ENCODE measurements around the gene GNAL.
"Not testable (repeated sequence)": the region's sequence is repeated elsewhere in the genome, so short reads cannot be mapped to it uniquely, and the experiment has no call there.

GNAL gene

DNA sequence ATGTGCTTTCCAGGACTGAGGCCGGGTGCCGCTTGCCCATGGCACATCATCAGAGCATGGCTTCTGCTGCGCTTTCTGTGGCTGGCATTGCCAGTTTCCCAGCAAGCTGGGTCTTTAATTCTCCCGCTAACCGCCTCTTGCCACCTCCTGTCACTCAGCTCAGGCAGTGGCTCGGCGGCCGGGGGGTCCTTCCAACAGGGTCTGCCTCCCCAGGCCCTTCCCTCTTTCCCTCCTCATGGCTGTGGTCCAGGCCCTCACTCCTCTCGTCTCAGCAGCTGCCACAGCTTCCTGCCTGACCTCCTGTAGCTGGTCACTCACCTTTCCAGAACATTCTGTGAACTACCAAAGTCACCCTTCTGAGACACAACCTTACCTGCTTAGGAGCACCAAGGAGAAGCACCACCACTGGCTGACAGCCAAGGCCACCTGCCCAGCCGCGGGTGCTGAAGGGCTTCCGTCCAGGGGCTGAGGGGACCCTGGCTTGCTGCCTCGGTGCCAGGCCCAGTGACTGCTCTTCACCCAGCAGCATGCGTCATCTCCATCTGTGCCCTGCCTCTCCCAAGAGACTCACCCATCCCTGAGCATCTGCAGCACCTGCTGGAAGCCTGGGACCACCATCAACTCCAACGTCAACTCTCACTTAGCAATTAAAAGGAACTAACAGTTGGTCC, 184.7 kb downstream of the GNAL start:
- no peak for DNase-seq (ENCODE audit: low read depth in 2 of 2)

DNA sequence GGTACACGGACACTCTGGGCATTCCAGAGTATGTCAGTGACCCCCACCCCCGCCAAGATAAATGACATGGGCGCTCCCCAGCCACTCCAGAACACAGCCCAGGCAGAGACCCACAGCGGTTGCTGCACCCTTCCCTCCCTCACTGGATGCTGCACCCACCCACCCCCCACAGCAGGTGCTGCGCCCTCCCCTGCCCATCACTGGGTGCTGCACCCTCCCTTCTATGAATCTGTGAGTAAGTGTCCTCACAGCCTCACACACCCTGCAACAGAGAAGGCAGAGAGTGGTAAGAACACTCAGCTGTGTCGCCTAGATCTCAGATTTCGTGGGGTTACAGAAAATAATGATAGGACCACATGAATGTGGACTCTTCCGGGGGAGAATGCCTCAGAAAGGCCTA, 185.6 kb downstream of the GNAL start:
- no peak for DNase-seq (ENCODE audit: low read depth in 2 of 2)

DNA sequence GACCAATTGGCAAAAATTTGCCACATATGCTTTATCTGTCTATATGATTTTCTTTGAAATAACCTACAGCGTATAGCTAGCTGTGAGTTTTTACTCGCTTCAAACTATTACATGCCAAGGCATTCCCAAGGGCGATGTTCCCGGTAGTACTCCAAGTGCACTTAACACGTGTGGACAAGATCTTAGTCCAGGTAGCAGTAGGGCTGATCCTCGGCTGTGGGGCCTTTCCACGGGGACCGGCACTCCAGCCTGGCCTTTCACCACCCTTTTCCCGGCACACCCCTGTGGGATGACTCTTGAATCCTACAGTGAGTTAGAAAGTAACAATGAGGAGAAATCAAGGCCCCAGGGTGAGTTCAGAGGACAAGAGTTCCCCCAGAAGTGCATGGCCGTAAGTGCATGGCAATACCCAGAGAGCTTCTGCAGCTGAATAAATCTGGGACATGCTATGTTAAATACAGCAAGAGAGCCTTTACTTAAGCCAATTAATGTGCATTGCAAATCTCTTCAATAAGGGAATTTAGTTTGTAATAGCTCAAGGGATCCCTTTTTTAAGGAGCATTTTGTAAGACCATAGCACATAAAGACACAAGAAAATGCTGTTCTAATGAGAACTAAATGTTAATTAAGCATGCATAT, 188.6 kb downstream of the GNAL start:
- DNase-seq (ENCODE audit: low read depth in 2 of 2), result no peak

DNA sequence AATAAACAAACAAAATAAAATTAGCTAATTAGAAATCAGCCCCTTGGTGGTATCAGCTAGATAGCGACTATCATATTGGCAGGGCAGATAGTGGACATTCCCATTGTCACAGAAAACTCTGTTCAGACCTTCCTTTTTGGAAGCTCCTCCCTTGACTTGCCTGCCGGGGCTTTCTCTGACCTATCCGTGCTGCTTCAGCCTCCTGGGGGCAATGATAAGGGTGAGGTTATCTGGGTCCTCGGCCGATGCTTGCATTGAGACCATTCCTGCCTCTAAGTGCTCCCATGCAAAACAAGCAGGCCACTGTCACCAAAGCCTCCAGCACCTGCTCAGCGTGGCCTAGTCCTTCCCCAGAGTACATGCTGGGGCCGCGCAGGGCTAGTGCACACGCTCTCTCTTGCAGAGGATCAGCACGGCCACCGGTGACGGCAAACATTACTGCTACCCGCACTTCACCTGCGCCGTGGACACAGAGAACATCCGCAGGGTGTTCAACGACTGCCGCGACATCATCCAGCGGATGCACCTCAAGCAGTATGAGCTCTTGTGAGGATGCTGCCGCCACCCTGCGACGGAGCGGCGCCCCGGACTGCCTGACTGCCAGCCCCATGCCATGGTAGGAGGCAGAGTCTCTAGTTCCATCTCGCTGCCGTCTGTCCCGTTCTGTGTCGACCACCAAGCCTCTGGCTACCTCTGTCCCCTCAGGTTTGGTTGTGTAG, 191.7 kb downstream of the GNAL start:
- DNase-seq (ENCODE audit: low read depth in 2 of 2), result no peak

DNA sequence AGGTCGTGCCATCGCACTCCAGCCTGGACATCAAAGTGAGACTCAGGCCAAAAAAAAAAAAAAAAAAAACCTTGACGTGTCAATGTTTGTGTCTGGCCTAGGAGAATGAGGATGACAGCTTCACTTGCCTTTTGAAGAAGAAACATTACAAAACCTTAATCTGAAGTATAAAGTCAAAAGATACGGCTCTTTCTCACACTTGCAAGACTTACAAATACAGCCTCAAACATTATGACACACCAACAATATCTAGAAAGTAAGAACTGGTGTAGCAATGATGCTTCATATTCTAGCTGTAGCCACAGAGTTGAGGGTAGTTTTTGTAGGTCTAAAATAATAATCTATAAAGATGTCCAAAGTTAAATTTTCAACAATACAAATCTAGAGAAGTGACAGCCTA, 193.6 kb downstream of the GNAL start:
- DNase-seq (ENCODE audit: low read depth in 2 of 2), result no peak

DNA sequence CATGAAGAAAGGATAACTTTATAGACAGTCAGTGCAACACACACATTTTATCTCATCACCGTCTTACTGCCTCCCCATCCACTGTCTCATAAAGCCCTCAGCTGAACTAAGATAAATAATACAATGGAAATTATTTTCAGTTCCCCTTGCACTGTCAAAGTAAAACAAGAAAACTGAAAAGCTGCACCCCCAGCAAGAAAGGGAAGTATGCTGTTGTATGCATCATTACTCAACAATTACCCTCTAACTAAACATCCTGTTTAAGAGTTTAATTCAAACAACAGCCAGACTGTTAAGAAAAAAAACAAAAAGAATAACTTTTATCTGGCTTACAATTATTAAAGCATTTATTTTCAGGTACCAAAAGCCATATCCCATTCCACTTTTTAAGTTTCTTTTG, 194.1 kb downstream of the GNAL start:
- no peak for DNase-seq (ENCODE audit: low read depth in 2 of 2)

DNA sequence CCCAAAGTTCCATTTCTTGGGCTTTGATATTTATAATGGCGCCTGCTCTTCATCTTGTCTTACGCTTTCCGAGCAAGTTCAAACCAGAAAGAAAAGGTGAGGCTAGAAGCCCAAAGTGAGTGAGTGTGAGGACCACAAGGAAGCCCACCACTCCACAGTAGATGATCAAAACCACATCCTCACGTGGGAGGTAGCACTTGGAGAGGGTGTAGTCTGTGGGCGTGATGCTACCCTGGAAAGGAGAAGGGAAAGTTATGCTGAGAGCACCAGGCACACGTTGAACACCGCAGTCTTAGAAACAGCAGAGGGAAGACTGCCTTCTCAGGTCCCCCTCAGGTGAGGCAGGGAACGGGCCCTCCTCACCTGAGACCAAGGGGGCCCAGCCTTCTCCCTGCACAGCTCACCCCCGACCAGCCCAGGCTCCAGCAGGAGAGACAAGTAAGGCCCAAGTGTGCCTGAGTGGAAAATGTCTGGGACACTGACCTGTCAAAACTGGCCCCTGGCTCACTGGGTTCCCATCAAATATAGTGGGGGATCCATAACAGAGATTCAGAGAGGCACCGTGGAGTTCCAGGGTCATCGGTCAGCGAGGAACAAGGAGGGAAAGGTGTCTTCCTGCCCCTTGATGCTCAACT, 195.4 kb downstream of the GNAL start:
- DNase-seq (ENCODE audit: low read depth in 2 of 2), result no peak

DNA sequence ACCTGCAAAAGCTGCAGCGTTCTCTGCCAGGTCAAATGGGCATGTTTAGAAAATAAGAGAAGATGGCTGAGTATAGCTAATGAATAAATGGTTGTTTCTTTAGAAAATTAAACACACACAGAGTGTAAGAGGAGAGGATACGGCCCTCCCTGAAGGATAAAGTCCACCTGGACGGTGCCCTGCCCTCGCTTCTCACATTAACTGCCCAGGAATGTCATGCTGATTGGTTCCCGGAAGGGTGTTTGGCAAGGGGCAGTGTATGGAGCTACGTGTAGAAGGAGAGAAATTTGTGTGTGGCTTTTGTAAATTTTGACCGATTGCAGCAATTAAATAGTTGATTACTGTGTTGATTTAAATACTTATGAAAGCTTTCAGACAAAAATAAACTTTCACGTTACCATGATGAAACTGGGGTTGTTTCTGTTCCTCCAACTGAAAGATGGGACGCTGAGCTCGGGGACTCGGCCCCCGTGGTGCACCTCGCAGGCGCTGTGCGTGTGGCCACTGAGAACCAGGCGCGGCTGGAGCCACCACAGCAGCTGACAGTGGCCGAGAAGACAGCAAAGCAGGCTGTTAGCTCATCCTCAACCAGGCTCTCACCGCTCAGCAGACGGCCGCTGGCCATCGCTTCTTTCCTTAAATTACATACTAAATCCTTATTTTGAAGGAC, 196.3 kb downstream of the GNAL start:
- DNase-seq (ENCODE audit: low read depth in 2 of 2), result no peak

DNA sequence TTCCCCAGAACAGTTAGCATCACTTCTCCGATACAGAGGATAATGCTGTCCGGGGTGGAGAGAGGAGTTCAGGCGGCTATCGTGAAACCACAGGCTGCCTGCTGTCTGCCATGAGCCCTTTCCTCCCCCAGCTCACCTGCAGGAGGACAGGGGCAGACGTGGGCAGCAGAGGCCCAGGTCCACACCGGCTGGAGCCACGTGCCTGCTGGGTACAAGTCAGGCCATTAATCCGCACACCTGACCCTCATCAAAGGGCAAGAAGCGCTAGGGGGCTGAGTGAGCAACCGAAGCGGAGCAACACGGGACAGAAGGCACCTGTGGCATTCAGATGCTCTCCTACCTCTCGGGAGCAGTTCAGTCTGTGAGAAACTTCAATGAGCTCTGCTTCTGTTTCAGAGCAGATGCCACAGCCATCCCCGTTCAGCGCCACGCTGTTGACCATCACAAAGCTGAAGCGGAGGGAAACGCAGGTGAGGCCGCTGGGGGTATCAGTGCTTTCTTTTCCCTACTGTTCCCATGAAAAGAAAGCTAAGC, 197.6 kb downstream of the GNAL start:
- DNase-seq (ENCODE audit: low read depth in 2 of 2), result no peak

DNA sequence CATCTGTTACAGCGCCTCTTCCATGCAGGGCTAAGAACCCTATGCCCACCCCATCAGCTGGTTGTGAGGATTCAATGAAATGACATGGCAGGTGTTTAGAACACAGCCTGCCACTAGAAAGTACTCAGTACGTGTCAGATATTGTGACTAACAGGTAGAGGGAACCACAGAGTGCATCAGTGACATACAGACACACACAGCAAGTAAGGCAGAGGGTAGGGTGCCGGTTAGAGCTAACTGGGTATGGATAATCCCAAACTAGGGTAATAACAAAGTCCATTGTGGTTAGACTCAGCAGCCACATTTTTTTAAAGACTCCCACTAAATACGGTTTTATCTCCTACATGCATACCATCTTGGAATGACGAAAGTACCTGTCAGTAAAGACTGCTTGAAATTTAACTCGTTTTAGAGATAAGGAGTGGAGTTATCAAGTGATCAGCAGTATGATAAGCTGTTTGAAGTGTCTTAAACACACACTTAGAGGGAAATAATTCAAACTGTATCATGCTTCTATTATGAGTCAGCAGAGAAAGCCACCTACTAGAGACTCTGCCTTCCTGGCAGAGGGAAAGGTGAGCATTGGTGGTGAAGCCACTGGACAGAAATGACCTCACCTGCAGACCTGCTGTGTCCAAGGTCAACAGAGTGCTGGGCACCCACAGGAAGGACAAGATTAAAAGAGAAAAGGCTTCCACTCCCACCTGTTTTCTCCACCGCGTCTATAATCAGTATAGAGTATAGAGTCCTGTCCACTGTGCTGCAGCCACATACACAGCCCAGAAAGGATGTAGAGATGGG, 198.5 kb downstream of the GNAL start:
- DNase-seq (ENCODE audit: low read depth in 2 of 2), result no peak

DNA sequence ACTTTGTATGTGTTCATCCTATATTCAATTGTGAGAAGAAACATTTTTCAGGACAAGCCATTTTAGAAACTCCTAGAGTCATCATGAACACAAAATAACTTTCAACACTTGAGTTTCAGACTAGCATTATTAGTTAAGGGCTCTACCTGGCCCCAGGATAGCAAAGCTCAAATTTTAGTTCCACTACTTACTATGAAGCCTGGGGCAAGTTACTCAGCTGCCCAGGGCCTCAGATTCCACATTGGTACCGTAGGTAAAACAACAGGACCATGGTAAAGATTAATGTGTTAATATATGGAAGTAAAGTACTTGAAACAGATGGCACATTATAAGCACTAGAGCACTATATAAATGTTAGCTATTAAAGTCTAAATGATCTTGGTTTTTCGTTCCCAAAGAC, 199.7 kb downstream of the GNAL start:
- no peak for DNase-seq (ENCODE audit: low read depth in 2 of 2)

DNA sequence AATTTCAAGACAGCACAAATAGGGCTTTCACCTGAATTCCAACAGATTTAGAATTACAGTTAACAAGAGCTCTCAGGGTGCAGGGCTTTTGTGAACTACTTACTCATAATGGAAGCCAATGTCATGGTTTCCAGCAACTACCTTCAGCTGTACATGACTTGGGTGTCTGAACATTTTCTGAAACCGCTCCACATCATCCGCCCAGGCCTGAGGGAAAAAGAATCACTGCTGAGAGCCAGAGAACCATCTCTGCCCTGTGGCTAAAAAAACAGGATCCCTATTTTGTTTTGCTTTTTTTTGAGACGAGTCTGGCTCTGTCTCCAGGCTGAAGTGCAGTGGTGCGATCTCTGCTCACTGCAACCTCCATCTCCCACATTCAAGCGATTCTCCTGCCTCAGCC, 200.2 kb downstream of the GNAL start:
- no peak for DNase-seq (ENCODE audit: low read depth in 2 of 2)

DNA sequence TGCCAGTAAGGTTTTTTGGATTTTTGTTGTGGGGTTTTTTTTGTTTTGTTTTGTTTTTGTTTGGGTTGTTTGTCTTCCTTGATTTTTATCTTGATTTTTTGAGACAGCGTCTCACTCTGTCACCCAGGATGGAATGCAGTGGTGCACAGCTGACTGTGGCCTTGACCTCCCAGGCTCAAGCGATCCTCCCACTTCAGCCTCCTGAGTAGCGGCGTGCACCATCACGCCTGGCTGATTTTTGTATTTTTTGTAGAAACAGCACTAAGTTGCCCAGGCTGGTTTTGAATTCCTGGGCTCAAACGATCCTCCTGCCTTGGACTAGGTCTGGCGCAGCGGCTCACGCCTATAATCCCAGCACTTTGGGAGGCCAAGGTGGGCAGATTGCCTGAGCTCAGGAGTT, 202.7 kb downstream of the GNAL start:
- DNase-seq (ENCODE audit: low read depth in 2 of 2), result no peak

DNA sequence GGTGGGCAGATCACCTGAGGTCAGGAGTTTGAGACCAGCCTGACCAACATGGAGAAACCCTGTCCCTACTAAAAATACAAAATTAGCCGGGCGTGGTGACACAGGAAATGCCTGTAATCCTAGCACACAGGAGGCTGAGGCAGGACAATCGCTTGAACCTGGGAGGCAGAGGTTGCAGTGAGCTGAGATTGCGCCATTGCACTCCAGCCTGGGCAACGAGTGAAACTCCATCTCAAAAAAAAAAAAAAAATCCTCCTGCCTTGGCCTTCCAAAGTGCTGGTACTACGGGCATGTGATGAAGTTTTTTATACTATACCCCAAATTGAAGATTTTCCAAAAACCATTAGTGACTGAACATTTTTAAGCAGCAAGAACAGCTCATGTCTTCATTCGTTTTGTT, 203.4 kb downstream of the GNAL start:
- not testable (repeated sequence) for DNase-seq (ENCODE audit: low read depth in 2 of 2)

DNA sequence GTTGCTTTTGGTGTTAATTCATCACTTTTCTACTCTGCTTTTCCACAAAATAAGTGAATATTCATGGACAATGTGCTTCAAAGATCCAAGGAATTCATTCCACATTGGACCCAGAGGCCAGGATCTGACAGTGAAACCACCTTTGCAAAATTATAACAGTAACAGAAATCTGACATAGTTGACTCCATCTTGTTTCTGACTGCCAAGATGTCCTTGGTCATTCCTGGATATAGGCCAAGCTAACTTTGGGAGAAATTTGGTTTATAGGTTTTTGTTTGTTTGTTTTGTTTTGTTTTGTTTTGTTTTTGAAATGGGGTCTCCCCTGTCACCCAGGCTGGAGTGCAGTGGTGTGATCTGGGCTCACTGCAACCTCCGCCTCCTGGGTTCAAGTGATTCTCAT, 208.7 kb downstream of the GNAL start:
- DNase-seq (ENCODE audit: low read depth in 2 of 2), result no peak

DNA sequence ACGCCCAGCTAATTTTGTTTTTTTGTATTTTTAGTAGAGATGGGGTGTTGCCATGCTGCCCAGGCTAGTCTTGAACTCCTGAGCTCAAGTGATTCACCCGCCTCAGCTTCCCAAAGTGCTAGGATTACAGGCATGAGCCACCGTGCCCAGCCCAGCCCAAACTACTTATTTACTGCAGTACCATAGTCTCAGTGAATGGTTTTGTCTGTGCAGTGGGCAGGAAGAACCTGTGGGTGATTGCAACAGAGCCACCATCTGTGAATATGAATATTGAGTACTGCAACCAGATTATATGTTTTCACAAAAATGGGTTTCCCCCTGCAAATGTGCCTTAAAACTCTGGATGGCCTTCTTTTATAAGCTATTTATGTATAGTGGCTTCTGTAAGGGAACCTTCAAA, 210.0 kb downstream of the GNAL start:
- DNase-seq (ENCODE audit: low read depth in 2 of 2), result no peak

DNA sequence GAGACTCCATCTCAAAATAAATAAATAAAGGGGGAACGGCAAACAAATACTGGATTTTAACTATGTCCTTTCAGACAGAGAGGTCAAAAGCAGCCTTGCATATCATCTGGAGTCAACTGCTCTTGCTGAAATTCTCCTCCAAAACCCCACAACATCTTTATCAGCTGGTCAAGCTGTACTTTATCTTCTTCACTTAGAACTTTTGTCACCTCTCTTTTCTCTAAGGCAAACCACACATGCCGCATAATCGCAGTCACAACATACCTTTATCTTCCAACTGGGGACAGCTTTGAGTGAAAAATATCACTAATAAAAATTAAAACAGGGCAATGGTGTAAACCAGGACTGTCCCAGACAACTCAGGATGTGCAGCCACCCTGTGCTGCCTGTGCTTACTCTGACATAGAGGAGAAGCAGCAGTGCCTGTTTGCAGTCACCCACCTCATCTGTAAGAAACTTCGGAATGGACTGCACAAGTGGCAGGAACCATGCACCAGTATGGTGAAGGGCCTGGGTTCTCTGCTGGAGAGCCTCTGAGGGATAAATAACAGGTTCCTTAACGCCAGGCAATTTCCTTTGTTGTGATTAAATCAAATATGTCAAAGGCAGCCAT, 212.9 kb downstream of the GNAL start:
- DNase-seq (ENCODE audit: low read depth in 2 of 2), result no peak

DNA sequence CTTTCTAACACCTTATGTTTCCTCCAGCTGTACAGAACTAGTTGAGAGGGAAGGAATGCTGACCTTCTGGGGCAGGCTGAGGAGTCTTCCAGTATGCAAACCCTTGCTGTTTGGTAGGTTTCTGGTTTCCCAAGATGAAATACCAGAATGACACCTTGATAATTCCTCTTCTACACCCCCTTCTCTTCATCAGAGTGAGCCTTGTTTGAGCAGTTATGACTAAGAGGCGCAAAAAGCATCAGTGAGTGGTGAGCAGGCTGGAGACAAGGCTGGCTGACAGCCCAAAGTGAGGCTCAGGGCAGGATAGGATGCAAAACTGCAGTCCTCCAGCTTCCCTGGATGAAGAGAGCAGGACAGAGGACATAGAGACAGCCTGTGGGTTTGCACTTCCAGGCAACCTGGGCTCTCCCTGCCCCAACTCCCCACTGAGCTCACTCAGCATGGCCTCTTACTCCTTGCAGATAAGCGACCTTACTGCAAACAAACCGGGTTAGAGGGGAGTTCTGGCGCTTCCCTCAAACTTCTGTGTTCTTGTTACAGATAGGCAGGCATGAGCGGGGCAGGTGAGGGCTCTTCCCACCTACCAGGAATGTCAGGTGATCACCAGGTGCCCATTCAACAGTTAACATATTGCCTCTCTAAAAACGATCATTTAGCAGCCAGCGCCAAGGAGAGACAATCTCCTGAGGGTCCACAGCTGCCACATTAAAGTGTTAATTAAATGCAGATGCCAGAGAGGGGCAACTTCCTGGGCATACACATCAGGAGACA, 213.6 kb downstream of the GNAL start:
- DNase-seq (ENCODE audit: low read depth in 2 of 2), result no peak

DNA sequence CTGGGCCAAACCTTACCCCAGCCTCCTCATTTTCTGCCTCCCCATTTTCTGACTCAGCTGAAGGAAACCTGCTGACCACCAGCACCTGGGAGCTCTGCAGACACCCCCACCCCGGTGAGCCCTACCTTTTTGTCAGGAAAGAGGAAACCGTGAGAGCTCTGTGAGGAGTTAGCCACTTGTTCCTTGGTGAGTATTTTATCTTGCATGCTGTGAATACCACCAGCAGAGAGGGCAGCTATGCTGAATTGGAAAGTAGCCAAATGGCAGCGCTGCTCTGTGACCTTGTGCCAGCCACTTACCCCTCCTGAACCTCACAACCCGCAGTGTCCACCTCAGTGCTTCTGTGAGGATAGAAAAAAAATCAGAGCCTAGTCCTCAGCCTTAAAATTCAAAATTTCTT, 216.5 kb downstream of the GNAL start:
- no peak for DNase-seq (ENCODE audit: low read depth in 2 of 2)

DNA sequence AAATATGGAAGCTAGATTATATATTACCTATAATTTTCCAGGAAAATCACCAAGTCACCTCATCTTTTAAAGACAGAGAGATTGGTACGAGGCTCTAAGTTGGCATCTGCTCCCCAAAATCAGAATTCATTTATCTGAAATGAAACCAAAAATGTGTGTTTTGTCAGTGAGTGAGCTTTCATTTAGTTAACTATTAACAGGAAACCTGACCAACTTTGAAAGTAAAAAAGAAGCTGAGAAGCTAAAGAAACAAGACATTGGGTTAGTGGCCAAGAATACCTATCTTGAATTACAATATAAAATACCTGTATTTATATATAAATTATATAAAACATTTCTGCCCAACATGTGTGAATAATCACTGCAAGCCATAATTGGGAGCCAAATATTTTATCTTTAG, 217.1 kb downstream of the GNAL start:
- no peak for DNase-seq (ENCODE audit: low read depth in 2 of 2)

Data from fibroblast of skin of left quadriceps (primary cell).